Measurements from ENCODE around the gene UBE3B.

DNA sequence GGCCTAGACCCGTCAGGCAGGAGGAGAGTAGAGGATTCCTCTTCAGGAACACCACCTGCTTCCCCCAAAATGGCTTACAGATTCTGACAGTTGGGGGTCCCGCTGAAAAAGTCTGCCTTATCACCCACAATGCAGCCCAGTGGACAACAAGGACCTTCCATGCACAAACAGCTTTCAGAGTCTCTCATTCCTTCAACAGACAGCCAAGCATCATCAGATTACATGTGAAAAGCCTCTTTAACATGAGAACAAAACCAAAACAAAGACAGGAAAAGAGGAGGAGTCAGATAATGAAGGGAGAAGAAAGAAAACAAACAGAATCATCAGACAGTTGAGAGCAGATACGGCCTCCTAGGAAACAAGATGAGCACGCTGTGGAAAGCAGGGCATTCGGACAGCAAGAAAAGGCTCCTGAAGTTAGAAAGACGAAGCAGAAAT lies 18.6 kb upstream of the UBE3B start:
- TF ChIP-seq, protein P1, sequence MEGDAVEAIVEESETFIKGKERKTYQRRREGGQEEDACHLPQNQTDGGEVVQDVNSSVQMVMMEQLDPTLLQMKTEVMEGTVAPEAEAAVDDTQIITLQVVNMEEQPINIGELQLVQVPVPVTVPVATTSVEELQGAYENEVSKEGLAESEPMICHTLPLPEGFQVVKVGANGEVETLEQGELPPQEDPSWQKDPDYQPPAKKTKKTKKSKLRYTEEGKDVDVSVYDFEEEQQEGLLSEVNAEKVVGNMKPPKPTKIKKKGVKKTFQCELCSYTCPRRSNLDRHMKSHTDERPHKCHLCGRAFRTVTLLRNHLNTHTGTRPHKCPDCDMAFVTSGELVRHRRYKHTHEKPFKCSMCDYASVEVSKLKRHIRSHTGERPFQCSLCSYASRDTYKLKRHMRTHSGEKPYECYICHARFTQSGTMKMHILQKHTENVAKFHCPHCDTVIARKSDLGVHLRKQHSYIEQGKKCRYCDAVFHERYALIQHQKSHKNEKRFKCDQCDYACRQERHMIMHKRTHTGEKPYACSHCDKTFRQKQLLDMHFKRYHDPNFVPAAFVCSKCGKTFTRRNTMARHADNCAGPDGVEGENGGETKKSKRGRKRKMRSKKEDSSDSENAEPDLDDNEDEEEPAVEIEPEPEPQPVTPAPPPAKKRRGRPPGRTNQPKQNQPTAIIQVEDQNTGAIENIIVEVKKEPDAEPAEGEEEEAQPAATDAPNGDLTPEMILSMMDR (IDR thresholded peaks at IDR 0.05) = no peak
- TF ChIP-seq POLR2A (IDR thresholded peaks at IDR 0.05) = no peak
